GM21786 (cell line): ENCODE data around the gene INSIG1.

Source experiments
- ATAC-seq: cut with Tn5 transposase; IDR thresholded peaks from one replicate; pipeline ENCODE4 v1.9.1; 2021; ENCODE audit not compliant: unreplicated experiment

Gene INSIG1

GRCh38 chr7:155297517-155298287 lies at the start of gene INSIG1:
INSIG1 (plus strand) TSS chr7:155297878; CDS start chr7:155298286, 408 bp downstream.
- peak; percentile 49 for ATAC-seq

GRCh38 chr7:155248366-155248756 lies 49.3 kb upstream of the INSIG1 start:
- ATAC-seq: no peak

- ATAC-seq: no peak
Measured at GRCh38 chr7:155251831-155252230, 45.8 kb upstream of the INSIG1 start.

GRCh38 chr7:155252444-155252887 lies 45.2 kb upstream of the INSIG1 start:
- ATAC-seq: no peak

GRCh38 chr7:155252892-155253501 lies 44.7 kb upstream of the INSIG1 start:
- no peak for ATAC-seq

- no peak for ATAC-seq
Measured at GRCh38 chr7:155254018-155254417, 43.7 kb upstream of the INSIG1 start.

- ATAC-seq: no peak
Measured at GRCh38 chr7:155255071-155255470, 42.6 kb upstream of the INSIG1 start.

- ATAC-seq: no peak
Measured at GRCh38 chr7:155255621-155256020, 42.1 kb upstream of the INSIG1 start.

GRCh38 chr7:155256081-155256760 lies 41.5 kb upstream of the INSIG1 start:
- ATAC-seq: no peak

GRCh38 chr7:155256761-155257481 lies 40.8 kb upstream of the INSIG1 start:
- ATAC-seq: no peak

GRCh38 chr7:155257482-155258225 lies 40.0 kb upstream of the INSIG1 start:
- no peak for ATAC-seq

- no peak for ATAC-seq
Measured at GRCh38 chr7:155258226-155258560, 39.5 kb upstream of the INSIG1 start.

- no peak for ATAC-seq
Measured at GRCh38 chr7:155259866-155260497, 37.7 kb upstream of the INSIG1 start.

- no peak for ATAC-seq
Measured at GRCh38 chr7:155260498-155260872, 37.2 kb upstream of the INSIG1 start.

GRCh38 chr7:155261031-155261985 lies 36.4 kb upstream of the INSIG1 start:
- ATAC-seq: no peak

GRCh38 chr7:155262031-155262430 lies 35.6 kb upstream of the INSIG1 start:
- ATAC-seq: no peak

- ATAC-seq: no peak
Measured at GRCh38 chr7:155263051-155263450, 34.6 kb upstream of the INSIG1 start.

- no peak for ATAC-seq
Measured at GRCh38 chr7:155263581-155264143, 34.0 kb upstream of the INSIG1 start.

- no peak for ATAC-seq
Measured at GRCh38 chr7:155265144-155265543, 32.5 kb upstream of the INSIG1 start.
